Tibial nerve (tissue), 4 donors: ENCODE measurements around the gene FZD7. TPM values are rescaled to one million over a fixed set of nuclear protein-coding genes. Genes with fewer than 3 reads are reported as not detected.

Experiments used
- DNase-seq, 2 donors: peaks; one replicate each; pipeline ENCODE4 v3.0.0-alpha.2; 2019; ENCODE audit warnings: low spot score in 2 of 2
- H3K27ac ChIP-seq, 4 donors: fragments of 200-600 bp; sonication (generic) in 3 of 4; one replicate each; pipeline ENCODE4 v1.5.1; 2017 to 2019; ENCODE audit warnings: mild to moderate bottlenecking in 1 of 4
- H3K27me3 ChIP-seq, 2 donors: fragments of 200-600 bp; sonication (generic) in 1 of 2; one replicate each; pipeline versions ENCODE4 v1.5.1 to v1.6.0; 2017 to 2019
- H3K36me3 ChIP-seq, 3 donors: fragments of 200-600 bp; sonication (generic); one replicate each; pipeline ENCODE4 v1.5.1; 2018 to 2019
- H3K4me1 ChIP-seq, 4 donors: fragments of 200-600 bp; sonication (generic) in 3 of 4; one replicate each; pipeline ENCODE4 v1.5.1; 2017 to 2019
- H3K4me3 ChIP-seq, 4 donors: fragments of 200-600 bp; sonication (generic) in 3 of 4; one replicate each; pipeline ENCODE4 v1.5.1; 2017 to 2019; ENCODE audit warnings: mild to moderate bottlenecking in 1 of 4, moderate library complexity in 1 of 4
- H3K9me3 ChIP-seq, 4 donors: fragments of 200-600 bp; sonication (generic) in 3 of 4; one replicate each; pipeline ENCODE4 v1.5.1; 2017 to 2019
- EP300 ChIP-seq, 2 donors: sonication (generic); formaldehyde crosslinking; IDR thresholded peaks; one replicate each; pipeline ENCODE4 v1.6.1; 2017; ENCODE audit warnings: antibody characterized with exemption in 2 of 2, mild to moderate bottlenecking in 1 of 2
- POLR2A ChIP-seq, 2 donors: fragments of 450-650 bp; IDR thresholded peaks; one replicate each; pipeline ENCODE4 v1.6.1; 2017; ENCODE audit warnings: antibody characterized with exemption in 2 of 2, mild to moderate bottlenecking in 2 of 2, moderate library complexity in 2 of 2
- WGBS, 2 donors: methylation state at CpG; one replicate each; pipeline ENCODE4 v1.1.5; 2018; 5-methylcytosine and 5-hydroxymethylcytosine counted together
- total RNA-seq, 4 donors: library from RNA; depleted of rRNA; stranded (reverse); fragments of >200 nt; gene quantifications; one replicate each; pipeline ENCODE4 v1.1.0, GENCODE V29; 2016
- TF ChIP-seq, protein P1 (sequence below), 5 experiments: fragments of 200-600 bp in 3 of 5; fragments of 450-650 bp in 2 of 5; sonication (generic) in 3 of 5; IDR thresholded peaks; one replicate each; pipeline ENCODE4 v1.5.1; 2016 to 2019; ENCODE audit warnings: antibody characterized with exemption in 5 of 5, mild to moderate bottlenecking in 3 of 5, moderate library complexity in 2 of 5

The FZD7 gene
- total RNA-seq, 4 donors from 2014 or later = 7.2 to 14.2 (median 11.1) TPM

DNA sequence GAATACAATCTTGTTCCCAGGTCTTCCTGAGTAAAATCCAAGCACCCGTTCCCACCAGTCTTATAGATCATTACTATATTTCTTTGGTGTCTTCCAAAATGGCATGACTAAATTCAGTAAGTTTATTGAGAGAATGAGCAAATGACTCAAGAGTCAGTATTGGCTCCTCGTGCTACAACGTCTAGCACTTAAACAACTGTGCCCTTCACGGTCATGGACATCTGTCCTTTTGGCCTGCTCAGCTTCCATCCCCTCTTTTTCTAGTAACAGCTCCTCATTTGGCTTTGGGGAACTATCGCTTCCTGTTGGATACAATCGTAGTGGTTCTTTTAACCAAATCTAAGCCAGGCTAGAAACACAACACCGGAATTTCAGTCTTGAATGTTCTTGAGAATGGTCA is 24.1 kb upstream of the FZD7 start:
- no peak for DNase-seq
- no peaks in the 10 kb centered on the region for H3K27me3 ChIP-seq
- H3K9me3 ChIP-seq = no peaks in the 10 kb centered on the region
- TF ChIP-seq, protein P1, sequence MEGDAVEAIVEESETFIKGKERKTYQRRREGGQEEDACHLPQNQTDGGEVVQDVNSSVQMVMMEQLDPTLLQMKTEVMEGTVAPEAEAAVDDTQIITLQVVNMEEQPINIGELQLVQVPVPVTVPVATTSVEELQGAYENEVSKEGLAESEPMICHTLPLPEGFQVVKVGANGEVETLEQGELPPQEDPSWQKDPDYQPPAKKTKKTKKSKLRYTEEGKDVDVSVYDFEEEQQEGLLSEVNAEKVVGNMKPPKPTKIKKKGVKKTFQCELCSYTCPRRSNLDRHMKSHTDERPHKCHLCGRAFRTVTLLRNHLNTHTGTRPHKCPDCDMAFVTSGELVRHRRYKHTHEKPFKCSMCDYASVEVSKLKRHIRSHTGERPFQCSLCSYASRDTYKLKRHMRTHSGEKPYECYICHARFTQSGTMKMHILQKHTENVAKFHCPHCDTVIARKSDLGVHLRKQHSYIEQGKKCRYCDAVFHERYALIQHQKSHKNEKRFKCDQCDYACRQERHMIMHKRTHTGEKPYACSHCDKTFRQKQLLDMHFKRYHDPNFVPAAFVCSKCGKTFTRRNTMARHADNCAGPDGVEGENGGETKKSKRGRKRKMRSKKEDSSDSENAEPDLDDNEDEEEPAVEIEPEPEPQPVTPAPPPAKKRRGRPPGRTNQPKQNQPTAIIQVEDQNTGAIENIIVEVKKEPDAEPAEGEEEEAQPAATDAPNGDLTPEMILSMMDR (IDR thresholded peaks at IDR 0.05) = no peak
- no peak for TF ChIP-seq EP300 (IDR thresholded peaks at IDR 0.05)
- H3K36me3 ChIP-seq = no peaks in the 10 kb centered on the region
- WGBS, 2 donors = 87 to 93% methylated on average over 7 of the region's 7 CpGs
- H3K4me3 ChIP-seq = no peak overlapping the region
- H3K27ac ChIP-seq = no peak overlapping the region
- peaks cover 0 to 5% (median 0%) of the 10 kb centered on the region in 4 donors for H3K4me1 ChIP-seq

DNA sequence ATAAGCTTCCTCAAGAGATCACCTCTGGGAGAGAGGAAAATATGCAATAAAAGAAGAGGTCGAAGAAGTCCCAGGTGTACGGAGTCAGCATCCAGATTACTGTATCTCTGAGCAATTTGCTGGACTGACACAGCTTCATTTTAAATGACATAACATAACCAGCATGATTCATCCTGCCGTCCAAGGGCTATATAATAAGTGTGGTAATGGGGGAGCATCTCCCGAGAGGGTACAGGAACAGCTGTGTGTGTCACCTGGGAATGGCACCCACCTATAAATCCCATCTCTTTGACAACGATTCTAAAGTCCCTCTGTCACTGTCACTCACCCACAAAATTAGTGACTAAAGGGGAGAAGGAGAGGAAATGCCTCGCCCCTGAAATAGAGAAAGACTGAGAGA is 19.3 kb upstream of the FZD7 start:
- H3K36me3 ChIP-seq = no peaks in the 10 kb centered on the region
- H3K27me3 ChIP-seq = no peaks in the 10 kb centered on the region
- H3K4me1 ChIP-seq = peaks cover 0 to 3% (median 0%) of the 10 kb centered on the region in 4 donors
- 51 to 56% methylated on average over 6 of the region's 6 CpGs for WGBS, 2 donors
- DNase-seq = no peak
- no peak overlapping the region for H3K4me3 ChIP-seq
- no peak overlapping the region for H3K27ac ChIP-seq
- no peaks in the 10 kb centered on the region for H3K9me3 ChIP-seq
- TF ChIP-seq POLR2A (IDR thresholded peaks at IDR 0.05) (no peak), EP300 (IDR thresholded peaks at IDR 0.05) (no peak)
- TF ChIP-seq, protein P1 (IDR thresholded peaks at IDR 0.05) = no peak

DNA sequence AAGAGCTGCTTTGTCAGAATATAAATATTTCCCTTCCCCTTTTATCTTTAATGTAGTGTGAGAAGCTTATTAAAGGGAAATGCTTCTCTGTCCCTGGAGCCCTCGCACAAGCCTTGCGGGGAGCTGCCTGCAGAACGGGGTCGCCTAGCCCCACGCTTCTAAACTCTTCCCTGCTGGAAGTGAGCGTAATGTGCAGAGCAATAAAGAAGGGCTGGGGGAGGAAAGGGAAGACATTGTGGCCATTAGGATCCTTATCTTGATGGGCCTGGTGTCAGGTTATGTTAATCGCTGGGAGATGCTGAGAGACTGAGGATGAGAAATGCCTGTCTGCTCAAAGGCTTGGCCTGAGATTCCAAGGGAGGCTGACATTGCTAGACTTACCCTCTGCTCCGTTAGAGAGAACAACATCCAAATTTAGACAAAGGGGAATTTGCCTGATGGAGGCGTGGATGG is 18.9 kb upstream of the FZD7 start:
- Histone ChIP-seq H3K27me3 (no peaks in the 10 kb centered on the region), H3K4me1 (no peaks in the 10 kb centered on the region), H3K27ac (no peak overlapping the region), H3K9me3 (no peaks in the 10 kb centered on the region), H3K36me3 (no peaks in the 10 kb centered on the region), H3K4me3 (no peak overlapping the region)
- no peak for TF ChIP-seq POLR2A (IDR thresholded peaks at IDR 0.05)
- TF ChIP-seq, protein P1 (IDR thresholded peaks at IDR 0.05) = no peak
- TF ChIP-seq EP300 (IDR thresholded peaks at IDR 0.05) = no peak
- no peak for DNase-seq
- 65 to 68% methylated on average over 9 of the region's 9 CpGs for WGBS, 2 donors

DNA sequence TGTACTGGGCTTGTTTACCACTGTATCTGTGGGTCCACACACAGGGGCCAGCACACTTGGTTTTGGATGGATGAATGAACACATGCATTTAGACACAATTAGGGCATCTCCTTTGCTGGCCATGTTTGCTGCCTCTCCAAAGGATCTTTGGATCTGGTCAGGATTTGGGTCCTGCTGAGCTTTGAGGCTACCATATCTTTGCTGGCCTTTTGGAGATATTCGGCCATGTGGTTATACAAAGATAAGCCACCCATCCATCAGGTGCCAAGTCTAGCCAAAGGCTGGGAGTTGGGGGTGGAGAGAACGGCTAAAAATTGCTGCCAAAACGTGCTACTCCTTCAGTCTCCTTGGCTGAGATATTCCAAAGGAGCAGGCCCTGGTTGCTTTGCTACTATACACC is 18.2 kb upstream of the FZD7 start:
- WGBS, 2 donors = 88 to 90% methylated on average over 3 of the region's 3 CpGs
- Histone ChIP-seq H3K9me3 (no peaks in the 10 kb centered on the region), H3K27me3 (no peaks in the 10 kb centered on the region), H3K4me1 (no peaks in the 10 kb centered on the region), H3K4me3 (no peak overlapping the region), H3K36me3 (no peaks in the 10 kb centered on the region), H3K27ac (no peak overlapping the region)
- TF ChIP-seq, protein P1 (IDR thresholded peaks at IDR 0.05) = no peak
- TF ChIP-seq EP300 (IDR thresholded peaks at IDR 0.05) = no peak
- TF ChIP-seq POLR2A (IDR thresholded peaks at IDR 0.05) = no peak
- no peak for DNase-seq

DNA sequence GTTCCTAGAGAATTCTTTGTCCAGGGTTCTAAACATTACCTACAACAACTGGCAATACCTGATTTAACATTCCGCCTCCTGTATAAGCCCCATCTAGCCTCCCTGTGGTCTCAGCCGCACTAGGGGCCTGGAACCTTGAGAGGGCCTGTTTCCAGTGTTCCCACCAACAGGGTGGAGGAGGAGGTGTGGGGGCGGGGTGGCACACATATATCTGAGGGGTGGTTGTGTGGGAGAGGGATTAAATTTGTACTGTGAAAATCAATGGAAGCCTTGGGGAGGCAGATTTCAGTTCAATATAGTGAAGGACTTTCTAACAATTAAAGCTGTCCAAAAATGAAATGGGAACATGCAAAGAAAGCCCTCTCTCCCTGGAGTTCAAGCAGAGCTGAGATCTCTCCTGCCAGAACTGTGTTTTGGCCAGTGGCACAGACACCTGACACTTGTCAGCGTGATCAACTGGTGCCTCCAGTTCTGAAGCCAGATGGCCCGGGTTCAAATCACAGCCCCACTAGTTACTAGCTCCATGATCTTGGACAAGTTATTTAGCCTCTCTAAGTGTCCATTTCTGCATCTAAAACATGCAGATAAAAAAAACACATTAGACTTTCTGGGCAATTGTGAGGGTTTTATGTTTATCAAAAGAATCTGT is 17.0 kb upstream of the FZD7 start:
- WGBS, 2 donors = 89 to 95% methylated on average over 5 of the region's 5 CpGs
- no peak overlapping the region for H3K27ac ChIP-seq
- no peaks in the 10 kb centered on the region for H3K9me3 ChIP-seq
- H3K27me3 ChIP-seq = no peaks in the 10 kb centered on the region
- DNase-seq = no peak
- no peaks in the 10 kb centered on the region for H3K36me3 ChIP-seq
- TF ChIP-seq, protein P1 (IDR thresholded peaks at IDR 0.05) = no peak
- TF ChIP-seq POLR2A (IDR thresholded peaks at IDR 0.05) (no peak), EP300 (IDR thresholded peaks at IDR 0.05) (no peak)
- no peak overlapping the region for H3K4me3 ChIP-seq
- no peaks in the 10 kb centered on the region for H3K4me1 ChIP-seq
